NCI-H2107 (cell line): Measurements from ENCODE around the gene PLEKHF1.
"Not testable (repeated sequence)": the region's sequence is repeated elsewhere in the genome, so short reads cannot be mapped to it uniquely, and the experiment has no call there.

Experiments
- DNase-seq: peaks from one replicate; lab custom pipeline; 2025; lab: John Stamatoyannopoulos, UW

Gene PLEKHF1

GRCh38 chr19:29665215-29665825 is at the start of gene PLEKHF1:
TSS of gene PLEKHF1 (plus strand) at chr19:29665461. CDS start at chr19:29673840, 8,379 bp downstream.
- peak; percentile 63 for DNase-seq

DNA sequence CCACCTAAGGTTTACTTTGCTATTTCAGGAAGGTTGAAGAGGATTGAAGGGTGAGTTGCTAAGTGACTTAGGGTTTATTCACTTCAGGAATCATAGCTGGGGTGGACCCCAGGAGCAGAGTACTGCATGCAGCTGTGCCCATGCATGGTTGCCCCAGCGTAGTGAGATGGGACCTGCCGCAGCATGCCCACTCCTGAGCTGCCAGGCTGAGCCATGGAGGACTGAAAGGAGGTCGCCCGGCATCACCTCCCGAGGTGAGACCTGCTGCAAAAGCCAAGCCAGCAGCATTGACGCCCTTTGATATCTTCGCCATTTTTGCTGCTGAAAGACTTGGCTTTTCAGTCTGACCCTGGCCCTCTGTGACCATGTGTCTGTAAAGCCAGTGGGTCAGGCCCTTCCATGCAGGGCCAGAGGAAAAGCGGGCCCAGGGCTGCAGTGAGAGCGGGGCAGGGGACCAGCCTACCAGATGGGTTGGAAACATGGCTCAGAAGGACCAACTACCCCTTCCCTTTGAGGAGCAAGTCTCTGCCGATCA is 49.3 kb upstream of the PLEKHF1 start:
- no peak for DNase-seq

GRCh38 chr19:29616541-29616940 is 48.7 kb upstream of the PLEKHF1 start:
- DNase-seq, result no peak

DNA sequence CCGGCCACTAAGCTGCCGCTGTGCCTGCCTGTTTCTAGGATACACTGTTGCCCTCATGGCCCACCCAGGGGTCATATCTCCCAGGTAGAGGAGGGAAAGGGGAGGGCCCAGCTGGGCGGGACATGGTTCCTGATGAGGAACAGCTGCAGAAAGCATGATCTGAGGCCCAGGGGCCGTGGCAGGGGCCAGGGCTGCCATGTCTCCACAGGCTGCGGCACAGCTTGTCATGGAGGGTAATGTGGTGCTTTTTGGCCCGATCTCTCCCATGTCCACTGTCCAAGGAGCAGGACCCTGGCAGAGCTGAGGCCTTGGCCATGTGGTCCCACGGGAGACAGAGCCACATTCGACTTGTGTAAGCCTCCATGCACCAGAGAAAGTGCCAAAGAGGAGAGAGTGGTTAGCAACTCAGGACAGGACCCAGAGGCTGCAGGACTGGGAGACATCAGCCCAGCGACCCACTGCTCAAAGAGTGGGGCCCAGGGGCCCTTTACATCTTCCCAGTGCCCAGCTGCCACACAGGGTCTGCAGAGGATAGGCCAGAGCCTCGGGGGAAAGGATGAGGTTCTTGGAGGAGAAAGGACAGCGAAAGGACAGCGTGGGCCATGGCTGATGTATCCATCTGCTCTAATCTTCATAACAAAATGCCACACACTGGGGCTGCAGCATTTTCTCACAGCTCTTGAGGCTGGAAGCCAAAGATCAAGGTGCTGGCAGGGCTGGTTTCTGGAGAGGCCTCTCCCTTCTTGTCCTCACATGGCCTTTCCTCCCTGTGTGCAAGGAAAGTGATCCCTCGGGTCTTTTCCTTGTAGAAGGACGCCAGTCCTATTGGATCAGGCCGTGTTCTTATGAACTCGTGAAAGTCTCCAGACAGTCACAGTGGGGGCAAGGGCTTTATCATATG is 47.6 kb upstream of the PLEKHF1 start:
- DNase-seq, result no peak

GRCh38 chr19:29618434-29618833 is 46.8 kb upstream of the PLEKHF1 start:
- no peak for DNase-seq

- no peak for DNase-seq
Observed at GRCh38 chr19:29618871-29619270, 46.4 kb upstream of the PLEKHF1 start.

GRCh38 chr19:29620931-29621351 is 44.3 kb upstream of the PLEKHF1 start:
- DNase-seq, result no peak

GRCh38 chr19:29622166-29623070 is 42.8 kb upstream of the PLEKHF1 start:
- DNase-seq, result no peak

- DNase-seq, result no peak
Observed at GRCh38 chr19:29623726-29624488, 41.4 kb upstream of the PLEKHF1 start.

DNA sequence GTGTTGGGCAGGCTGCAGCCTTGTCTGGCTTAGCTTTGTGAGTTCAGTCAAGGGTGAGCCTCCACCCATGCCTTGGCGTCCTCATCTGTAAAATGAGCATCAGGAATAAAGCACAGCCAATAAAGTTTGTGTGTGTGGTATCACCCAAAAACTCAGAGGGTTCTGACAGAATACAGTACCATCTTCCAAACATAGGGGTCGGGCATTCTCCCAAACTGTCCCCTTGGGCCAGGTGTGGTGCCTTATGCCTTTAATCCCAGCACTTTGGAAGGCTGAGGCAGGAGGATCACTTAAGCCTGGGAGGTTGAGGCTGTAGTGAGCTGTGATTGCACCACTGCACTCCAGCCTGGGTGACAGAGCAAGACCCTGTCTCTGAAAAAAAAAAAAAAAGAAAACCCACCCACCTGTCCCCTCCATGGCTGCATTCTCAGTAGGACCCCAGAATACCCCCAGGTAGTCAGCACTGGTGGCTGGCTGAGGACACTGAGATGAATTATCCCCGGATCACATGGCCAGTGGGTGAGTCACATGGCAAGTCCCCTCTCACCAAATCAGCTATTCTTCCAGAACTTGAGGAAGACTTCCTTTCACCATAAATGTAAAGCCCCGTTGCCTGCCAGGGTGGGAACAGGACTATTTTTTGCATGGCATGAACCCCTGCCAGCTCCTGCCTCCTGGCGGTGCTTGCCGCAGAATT is 40.6 kb upstream of the PLEKHF1 start:
- DNase-seq, result no peak

- DNase-seq, result no peak
Observed at GRCh38 chr19:29625186-29625651, 40.0 kb upstream of the PLEKHF1 start.

- no peak for DNase-seq
Observed at GRCh38 chr19:29626386-29626785, 38.9 kb upstream of the PLEKHF1 start.

GRCh38 chr19:29626832-29627231 is 38.4 kb upstream of the PLEKHF1 start:
- not testable (repeated sequence) for DNase-seq

DNA sequence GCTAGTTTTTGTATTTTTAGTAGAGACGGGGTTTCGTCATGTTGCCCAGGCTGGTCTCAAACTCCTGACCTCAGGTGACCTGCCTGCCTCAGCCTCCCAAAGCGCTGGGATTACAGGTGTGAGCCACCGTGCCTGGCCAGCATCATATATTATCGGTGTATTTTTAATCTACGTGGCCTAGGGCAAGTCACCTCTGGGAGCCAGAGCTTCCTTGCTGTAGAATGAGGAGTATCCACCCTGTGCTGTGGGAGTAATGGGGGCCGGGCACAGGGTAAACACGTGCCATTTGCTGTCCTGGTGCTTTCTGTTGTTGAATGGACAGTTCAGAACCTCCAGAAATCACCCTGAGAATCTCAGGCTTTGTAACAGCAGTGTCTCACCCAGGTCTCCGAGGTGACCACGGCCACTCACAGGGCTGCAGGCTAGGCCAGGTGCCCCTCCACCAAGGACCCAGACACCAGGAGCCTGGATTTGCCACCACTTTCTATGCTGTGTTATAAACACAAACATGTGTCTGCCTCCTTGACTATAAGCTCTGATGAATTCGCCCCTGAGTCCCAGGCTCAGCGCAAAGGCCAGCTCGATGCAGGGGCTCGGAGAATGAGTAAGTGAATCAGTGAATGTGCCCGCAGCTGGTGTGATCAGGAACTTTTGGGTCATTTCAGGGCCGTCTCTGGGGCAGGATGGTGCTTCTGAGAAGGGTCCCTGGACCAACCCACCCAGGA is 36.4 kb upstream of the PLEKHF1 start:
- DNase-seq, result no peak

GRCh38 chr19:29629836-29630534 is 35.3 kb upstream of the PLEKHF1 start:
- DNase-seq, result no peak

DNA sequence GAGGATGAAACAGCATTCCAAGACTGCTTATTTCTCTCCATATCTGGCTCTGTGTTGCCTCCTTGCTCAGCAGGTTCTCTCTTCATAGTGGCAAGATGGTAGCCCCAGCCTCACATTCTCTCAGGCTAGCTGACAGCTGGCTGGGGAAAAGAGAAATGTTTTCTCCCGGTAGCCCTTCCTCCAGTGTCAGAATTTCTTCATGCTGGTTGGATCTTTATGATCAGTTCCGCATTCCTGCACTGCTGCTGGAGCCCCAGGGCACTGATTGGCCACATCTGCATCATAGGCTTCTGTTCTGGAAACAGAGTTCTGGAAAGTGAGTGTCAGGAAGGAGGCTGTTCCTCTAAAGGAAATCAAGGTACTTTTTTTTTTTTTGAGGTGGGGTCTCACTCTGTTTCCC is 34.6 kb upstream of the PLEKHF1 start:
- no peak for DNase-seq

- DNase-seq, result no peak
Observed at GRCh38 chr19:29631450-29631849, 33.8 kb upstream of the PLEKHF1 start.

DNA sequence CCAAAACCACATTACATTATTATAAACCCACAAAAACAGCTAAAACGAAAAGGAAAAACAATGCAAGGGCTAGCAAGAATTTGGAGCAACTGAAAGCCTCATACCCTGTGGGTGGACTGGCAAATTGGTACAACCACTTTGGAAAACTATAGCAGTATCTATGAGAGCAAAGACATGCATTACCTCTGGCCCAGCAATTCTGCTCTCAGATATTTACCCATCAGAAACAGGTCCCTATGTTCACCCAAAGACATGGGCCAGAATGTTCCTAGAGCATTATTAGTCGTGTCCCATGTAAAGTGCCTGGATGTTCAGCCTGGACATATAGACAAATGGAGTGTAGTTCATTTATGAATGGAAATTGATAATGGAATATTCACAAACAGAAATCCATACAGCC is 31.3 kb upstream of the PLEKHF1 start:
- no peak for DNase-seq

DNA sequence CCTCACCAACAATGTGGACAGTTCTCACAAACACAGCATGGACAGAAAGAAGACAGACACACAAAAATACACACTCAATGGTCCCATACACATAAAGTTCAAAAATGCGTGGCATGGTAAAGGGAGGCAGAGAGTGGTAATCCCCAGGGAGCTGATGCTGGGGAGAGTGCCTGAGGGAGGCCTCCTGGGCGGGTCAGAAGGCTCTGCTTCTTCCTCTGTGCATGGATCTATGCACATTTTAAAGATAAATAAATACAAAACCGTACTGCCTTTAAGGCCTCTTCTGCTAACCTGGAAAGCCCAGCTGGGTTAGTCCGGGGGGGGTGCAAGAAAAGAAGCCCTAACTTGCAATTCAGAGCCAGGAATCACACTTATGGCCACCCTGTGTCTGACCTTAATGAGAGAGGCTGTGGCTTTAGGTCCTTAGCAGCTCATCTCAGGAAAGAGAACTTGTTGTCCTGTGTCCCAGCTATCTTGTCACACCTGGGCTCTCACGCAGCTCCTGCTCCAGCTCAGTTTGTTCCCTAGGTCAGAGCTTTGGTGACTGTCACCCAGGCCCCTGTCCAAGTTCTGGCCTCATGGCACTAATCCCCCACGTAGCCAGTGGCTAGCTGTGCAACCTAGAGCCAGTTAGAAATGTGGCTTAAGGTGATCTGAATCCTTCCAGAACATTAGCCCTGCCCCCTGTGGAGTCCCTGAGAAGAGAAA is 30.7 kb upstream of the PLEKHF1 start:
- no peak for DNase-seq
